HCT116 (cell line): ENCODE results near the gene MSMP. TPM values are rescaled to one million over a fixed set of nuclear protein-coding genes. Genes with fewer than 3 reads are reported as not detected.

ENCODE experiments used
- ATAC-seq: fragments of 200-7000 bp; cut with Tn5 transposase; 2 replicates; pipeline ENCODE4 v1.9.1; 2020; ENCODE audit warnings: mild to moderate bottlenecking, moderate library complexity
- BruUV-seq: library from RNA; stranded (reverse); fragments of 400-500 nt; replicated peaks from 2 replicates; lab custom pipeline; 2021; lab: Mats Ljungman, UMichigan
- CTCF ChIA-PET: fragments of 300-600 bp; sonication (Branson Sonifier 250); formaldehyde crosslinking; loops from one replicate; lab custom pipeline; 2021; ENCODE audit warnings: antibody characterized with exemption; lab: Charles Lee
- POLR2A ChIA-PET: fragments of 300-600, 350-600 bp; sonication (Branson Sonifier 250); formaldehyde crosslinking; loops from one replicate; lab custom pipeline; 2021; ENCODE audit warnings: antibody characterized with exemption; lab: Charles Lee
- RAD21 ChIA-PET, 2 experiments: fragments of 300-600 bp; sonication (Branson Sonifier 250); formaldehyde crosslinking; loops; one replicate each; lab custom pipeline; 2023; ENCODE audit warnings: low total read pairs in 2 of 2; ENCODE audit not compliant: uncharacterized antibody in 2 of 2, unreplicated experiment in 2 of 2, low non-redundant PET in 1 of 2; lab: Charles Lee
- DNase-seq: peaks from one replicate; pipeline ENCODE4 v3.0.0-alpha.2; 2010; ENCODE audit warnings: low read depth, low spot score
- H2AFZ ChIP-seq: fragments of 200-600 bp; shearing (Covaris generic), sonication (generic); 2 replicates; pipeline ENCODE4 v1.6.1; 2017; ENCODE audit warnings: low read depth, mixed run types, mixed read lengths, antibody characterized with exemption, low read length; ENCODE audit not compliant: poor library complexity, severe bottlenecking
- H3K27ac ChIP-seq: 2 replicates; pipeline ENCODE4 v1.5.1; 2012; ENCODE audit warnings: low read depth, low read length
- H3K27me3 ChIP-seq: fragments of 200-600 bp; sonication (generic); 2 replicates; pipeline ENCODE4 v1.6.1; 2016; ENCODE audit warnings: mixed run types, low read length, mixed read lengths; ENCODE audit not compliant: insufficient read depth
- H3K36me3 ChIP-seq, 2 experiments: fragments of 200-500 bp in 1 of 2; fragments of 200-600 bp in 1 of 2; sonication (Bioruptor generic) in 1 of 2; sonication (generic) in 1 of 2; 2 replicates each; pipeline versions ENCODE4 v1.5.1 to v1.6.1; 2014 to 2016; ENCODE audit warnings: low read length in 2 of 2, inconsistent platforms in 1 of 2, mixed read lengths in 1 of 2, mixed run types in 1 of 2; ENCODE audit not compliant: insufficient read depth in 2 of 2, control insufficient read depth in 1 of 2
- H3K4me1 ChIP-seq, 2 experiments: fragments of 200-600 bp in 1 of 2; sonication (generic) in 1 of 2; 2 replicates each; pipeline versions ENCODE4 v1.5.1 to v1.6.1; 2012 to 2017; ENCODE audit warnings: low read length in 2 of 2, inconsistent platforms in 1 of 2, mild to moderate bottlenecking in 1 of 2, mixed read lengths in 1 of 2, mixed run types in 1 of 2, moderate library complexity in 1 of 2; ENCODE audit not compliant: insufficient read depth in 2 of 2, control insufficient read depth in 1 of 2
- H3K4me2 ChIP-seq: fragments of 200-600 bp; sonication (generic); 2 replicates; pipeline ENCODE4 v1.6.1; 2017; ENCODE audit warnings: mixed run types, low read length, mixed read lengths
- H3K4me3 ChIP-seq, 2 experiments: fragments of 200-600 bp in 1 of 2; sonication (generic) in 1 of 2; replicated peaks in 1 of 2; 2 replicates each; pipeline ENCODE4 v1.5.1; 2011 to 2016; ENCODE audit warnings: low read length in 2 of 2, control low read depth in 1 of 2, low read depth in 1 of 2, mild to moderate bottlenecking in 1 of 2, mixed read lengths in 1 of 2, mixed run types in 1 of 2
- H3K79me2 ChIP-seq: fragments of 200-600 bp; sonication (generic); 2 replicates; pipeline ENCODE4 v1.6.1; 2017; ENCODE audit warnings: mild to moderate bottlenecking, mixed run types, low read length, moderate library complexity, mixed read lengths; ENCODE audit not compliant: insufficient read depth
- H3K9ac ChIP-seq: fragments of 200-600 bp; sonication (generic); 2 replicates; pipeline ENCODE4 v1.6.1; 2016; ENCODE audit warnings: low read length, mixed read lengths
- H3K9me2 ChIP-seq: fragments of 200-600 bp; sonication (generic), shearing (Covaris generic); 2 replicates; pipeline ENCODE4 v1.6.1; 2017; ENCODE audit warnings: mixed run types, mild to moderate bottlenecking, moderate library complexity; ENCODE audit not compliant: insufficient read depth
- H3K9me3 ChIP-seq, 2 experiments: fragments of 200-500 bp in 1 of 2; fragments of 200-600 bp in 1 of 2; sonication (Bioruptor generic) in 1 of 2; sonication (generic) in 1 of 2; 2 replicates each; pipeline ENCODE4 v1.6.1; 2014 to 2017; ENCODE audit warnings: low read length in 2 of 2, mixed read lengths in 2 of 2, inconsistent platforms in 1 of 2, low read depth in 1 of 2, mild to moderate bottlenecking in 1 of 2, mixed run types in 1 of 2, moderate library complexity in 1 of 2; ENCODE audit not compliant: control insufficient read depth in 1 of 2, insufficient read depth in 1 of 2
- H4K20me1 ChIP-seq: fragments of 200-600 bp; sonication (generic), shearing (Covaris generic); 2 replicates; pipeline ENCODE4 v1.6.1; 2017; ENCODE audit warnings: mixed run types, mild to moderate bottlenecking, moderate library complexity; ENCODE audit not compliant: insufficient read depth
- CBX3 ChIP-seq: IDR thresholded peaks from 2 replicates; pipeline ENCODE4 v1.6.1; 2012; ENCODE audit warnings: low read depth
- EZH2 ChIP-seq: fragments of 200-600 bp; sonication (generic); IDR thresholded peaks from 2 replicates; pipeline ENCODE4 v1.6.1; 2017; ENCODE audit warnings: antibody characterized with exemption, mixed run types
- FOSL1 ChIP-seq: IDR thresholded peaks from 2 replicates; pipeline ENCODE4 v1.6.1; 2012; ENCODE audit warnings: low read depth
- JUND ChIP-seq: IDR thresholded peaks from 2 replicates; pipeline ENCODE4 v1.6.1; 2012
- POLR2AphosphoS5 ChIP-seq: IDR thresholded peaks from 2 replicates; pipeline ENCODE4 v1.6.1; 2011; ENCODE audit warnings: mild to moderate bottlenecking, low read depth, low read length, moderate library complexity
- RAD21 ChIP-seq: IDR thresholded peaks from 2 replicates; pipeline ENCODE4 v1.6.1; 2012; ENCODE audit warnings: low read depth, mild to moderate bottlenecking
- SIN3A ChIP-seq: IDR thresholded peaks from 2 replicates; pipeline ENCODE4 v1.6.1; 2012; ENCODE audit warnings: low read depth
- SP1 ChIP-seq: IDR thresholded peaks from 2 replicates; pipeline ENCODE4 v1.6.1; 2012; ENCODE audit warnings: low read depth
- SRF ChIP-seq: IDR thresholded peaks from 2 replicates; pipeline ENCODE4 v1.6.1; 2012; ENCODE audit warnings: low read depth
- TCF7L2 ChIP-seq: IDR thresholded peaks from 2 replicates; pipeline ENCODE4 v1.7.0; 2011; ENCODE audit warnings: borderline replicate concordance, inconsistent platforms; ENCODE audit not compliant: insufficient read depth, insufficient read length; ENCODE audit errors: extremely low read depth
- ZFX ChIP-seq: fragments of 450-650 bp; IDR thresholded peaks from 2 replicates; pipeline ENCODE4 v1.6.1; 2017
- ZNF274 ChIP-seq: fragments of 200-500 bp; sonication (Bioruptor generic); IDR thresholded peaks from 2 replicates; pipeline ENCODE4 v1.6.1; 2014; ENCODE audit warnings: mild to moderate bottlenecking, low read depth, low read length, inconsistent platforms
- intact Hi-C: fragments of 100-400 bp; cut with micrococcal nuclease; formaldehyde crosslinking; loops from 2 replicates; pipeline ENCODE4 v1.10.0; 2022
- total RNA-seq: library from RNA; stranded (reverse); gene quantifications from one replicate; pipeline ENCODE4 v1.2.1, GENCODE V29; 2021; ENCODE audit not compliant: unreplicated experiment
- TF ChIP-seq, protein P1 (sequence below): IDR thresholded peaks from 2 replicates; pipeline ENCODE4 v1.6.1; 2012; ENCODE audit warnings: low read depth
- TF ChIP-seq, protein P2 (sequence below), 3 experiments: fragments of 200-600 bp in 1 of 3; sonication (generic) in 1 of 3; IDR thresholded peaks in 2 of 3; conservative IDR thresholded peaks in 1 of 3; 2 replicates each; pipeline ENCODE4 v1.5.1; 2012 to 2017; ENCODE audit warnings: low read depth in 2 of 3, low read length in 2 of 3, antibody characterized with exemption in 1 of 3, borderline replicate concordance in 1 of 3, control low read depth in 1 of 3, mild to moderate bottlenecking in 1 of 3, mixed read lengths in 1 of 3, mixed run types in 1 of 3, moderate library complexity in 1 of 3; ENCODE audit not compliant: insufficient read depth in 1 of 3

MSMP gene
- total RNA-seq, 1 experiment from 2014 or later = 1.2 TPM

DNA sequence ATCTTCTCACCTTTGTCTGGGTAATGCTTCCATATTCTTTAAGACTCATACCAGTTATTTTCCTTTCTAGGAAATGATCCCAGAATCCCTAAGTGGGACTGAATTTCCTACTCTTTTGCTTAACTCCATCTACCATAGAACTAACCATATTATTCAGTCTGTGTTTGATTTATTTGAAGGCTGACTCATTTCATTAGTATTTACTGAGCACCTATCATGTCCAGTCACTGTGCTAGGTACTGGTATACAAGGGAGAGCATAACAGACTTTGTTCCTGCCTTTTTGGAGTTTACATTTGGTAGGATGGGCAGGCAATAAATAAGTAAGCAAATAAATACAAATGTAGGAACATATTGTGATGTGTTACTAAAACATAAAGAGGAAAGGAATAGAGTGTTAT is 41.6 kb upstream of the MSMP start:
- no peak for DNase-seq
- no peaks in the 10 kb centered on the region for H3K27me3 ChIP-seq
- no peak overlapping the region for H3K27ac ChIP-seq
- H3K36me3 ChIP-seq = 0 out of 4 replicates have a peak, but pooled peaks cover 0 to under 1% of the 10 kb centered on the region in 2 experiments
- ChIA-PET POLR2A (no interaction called here), RAD21 (no interaction called here), CTCF (no interaction called here)
- H4K20me1 ChIP-seq = no peaks in the 10 kb centered on the region
- no peaks in the 10 kb centered on the region for H3K9me3 ChIP-seq
- no TSS peak for BruUV-seq
- no peak overlapping the region for H3K9ac ChIP-seq
- H3K79me2 ChIP-seq = no peaks in the 10 kb centered on the region
- TF ChIP-seq POLR2AphosphoS5 = no peak
- no peak for TF ChIP-seq SIN3A
- no peak for TF ChIP-seq TCF7L2
- TF ChIP-seq EZH2 = no peak
- no peak for TF ChIP-seq ZNF274
- TF ChIP-seq ZFX = no peak
- no peak for TF ChIP-seq SP1
- TF ChIP-seq, protein P1, sequence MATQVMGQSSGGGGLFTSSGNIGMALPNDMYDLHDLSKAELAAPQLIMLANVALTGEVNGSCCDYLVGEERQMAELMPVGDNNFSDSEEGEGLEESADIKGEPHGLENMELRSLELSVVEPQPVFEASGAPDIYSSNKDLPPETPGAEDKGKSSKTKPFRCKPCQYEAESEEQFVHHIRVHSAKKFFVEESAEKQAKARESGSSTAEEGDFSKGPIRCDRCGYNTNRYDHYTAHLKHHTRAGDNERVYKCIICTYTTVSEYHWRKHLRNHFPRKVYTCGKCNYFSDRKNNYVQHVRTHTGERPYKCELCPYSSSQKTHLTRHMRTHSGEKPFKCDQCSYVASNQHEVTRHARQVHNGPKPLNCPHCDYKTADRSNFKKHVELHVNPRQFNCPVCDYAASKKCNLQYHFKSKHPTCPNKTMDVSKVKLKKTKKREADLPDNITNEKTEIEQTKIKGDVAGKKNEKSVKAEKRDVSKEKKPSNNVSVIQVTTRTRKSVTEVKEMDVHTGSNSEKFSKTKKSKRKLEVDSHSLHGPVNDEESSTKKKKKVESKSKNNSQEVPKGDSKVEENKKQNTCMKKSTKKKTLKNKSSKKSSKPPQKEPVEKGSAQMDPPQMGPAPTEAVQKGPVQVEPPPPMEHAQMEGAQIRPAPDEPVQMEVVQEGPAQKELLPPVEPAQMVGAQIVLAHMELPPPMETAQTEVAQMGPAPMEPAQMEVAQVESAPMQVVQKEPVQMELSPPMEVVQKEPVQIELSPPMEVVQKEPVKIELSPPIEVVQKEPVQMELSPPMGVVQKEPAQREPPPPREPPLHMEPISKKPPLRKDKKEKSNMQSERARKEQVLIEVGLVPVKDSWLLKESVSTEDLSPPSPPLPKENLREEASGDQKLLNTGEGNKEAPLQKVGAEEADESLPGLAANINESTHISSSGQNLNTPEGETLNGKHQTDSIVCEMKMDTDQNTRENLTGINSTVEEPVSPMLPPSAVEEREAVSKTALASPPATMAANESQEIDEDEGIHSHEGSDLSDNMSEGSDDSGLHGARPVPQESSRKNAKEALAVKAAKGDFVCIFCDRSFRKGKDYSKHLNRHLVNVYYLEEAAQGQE = no peak
- TF ChIP-seq RAD21 = no peak
- no peak for TF ChIP-seq JUND
- no peak for TF ChIP-seq SRF
- TF ChIP-seq FOSL1 = no peak
- TF ChIP-seq CBX3 = no peak
- TF ChIP-seq, protein P2, sequence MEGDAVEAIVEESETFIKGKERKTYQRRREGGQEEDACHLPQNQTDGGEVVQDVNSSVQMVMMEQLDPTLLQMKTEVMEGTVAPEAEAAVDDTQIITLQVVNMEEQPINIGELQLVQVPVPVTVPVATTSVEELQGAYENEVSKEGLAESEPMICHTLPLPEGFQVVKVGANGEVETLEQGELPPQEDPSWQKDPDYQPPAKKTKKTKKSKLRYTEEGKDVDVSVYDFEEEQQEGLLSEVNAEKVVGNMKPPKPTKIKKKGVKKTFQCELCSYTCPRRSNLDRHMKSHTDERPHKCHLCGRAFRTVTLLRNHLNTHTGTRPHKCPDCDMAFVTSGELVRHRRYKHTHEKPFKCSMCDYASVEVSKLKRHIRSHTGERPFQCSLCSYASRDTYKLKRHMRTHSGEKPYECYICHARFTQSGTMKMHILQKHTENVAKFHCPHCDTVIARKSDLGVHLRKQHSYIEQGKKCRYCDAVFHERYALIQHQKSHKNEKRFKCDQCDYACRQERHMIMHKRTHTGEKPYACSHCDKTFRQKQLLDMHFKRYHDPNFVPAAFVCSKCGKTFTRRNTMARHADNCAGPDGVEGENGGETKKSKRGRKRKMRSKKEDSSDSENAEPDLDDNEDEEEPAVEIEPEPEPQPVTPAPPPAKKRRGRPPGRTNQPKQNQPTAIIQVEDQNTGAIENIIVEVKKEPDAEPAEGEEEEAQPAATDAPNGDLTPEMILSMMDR (IDR thresholded peaks at IDR 0.05 in 2 of 3, conservative IDR thresholded peaks at IDR 0.05 in 1 of 3; ENCODE audit: borderline replicate concordance in 1 of 3, insufficient read depth in 1 of 3, low read depth in 2 of 3, low read length in 2 of 3) = no peak
- peaks cover 0 to 27% of the 10 kb centered on the region in 2 experiments; a peak in 2 of 4 replicates for H3K4me1 ChIP-seq
- intact Hi-C loops = no loop called here
- no peaks in the 10 kb centered on the region for H3K9me2 ChIP-seq
- H3K4me3 ChIP-seq = no peak overlapping the region
- ATAC-seq = 0 out of 2 replicates have a peak, but pooled peaks have one; percentile 58
- H2AFZ ChIP-seq = no peak overlapping the region
- H3K4me2 ChIP-seq = peak overlapping the region; percentile 25; the same call in 1 of the 2 replicates
